GM23338 (cell line): ENCODE data around the gene APC2. TPM values are rescaled to one million over a fixed set of nuclear protein-coding genes. Genes with fewer than 3 reads are reported as not detected.

Source experiments
- ATAC-seq: fragments of 200-7000 bp; cut with Tn5 transposase; 3 replicates; pipeline ENCODE4 v1.9.1; 2020
- DNase-seq: peaks from one replicate; pipeline ENCODE4 v3.0.0-alpha.2; 2015; ENCODE audit warnings: low spot score
- H2AFZ ChIP-seq: fragments of 200-600 bp; sonication (generic); 2 replicates; pipeline ENCODE4 v1.8.0; 2016; ENCODE audit warnings: antibody characterized with exemption, mild to moderate bottlenecking, moderate library complexity
- H3F3A ChIP-seq: fragments of 200-600 bp; sonication (generic); replicated peaks from 2 replicates; pipeline ENCODE4 v1.8.0; 2017; ENCODE audit warnings: antibody characterized with exemption, mixed run types, low read depth
- H3K27ac ChIP-seq: fragments of 200-600 bp; sonication (generic); 2 replicates; pipeline ENCODE4 v1.6.1; 2016; ENCODE audit warnings: low read depth
- H3K27me3 ChIP-seq: fragments of 200-600 bp; sonication (generic); 2 replicates; pipeline ENCODE4 v1.8.0; 2016; ENCODE audit warnings: mild to moderate bottlenecking, mixed run types, moderate library complexity; ENCODE audit not compliant: insufficient read depth
- H3K36me3 ChIP-seq: fragments of 200-600 bp; sonication (generic); 2 replicates; pipeline ENCODE4 v1.8.0; 2016; ENCODE audit warnings: mild to moderate bottlenecking; ENCODE audit not compliant: insufficient read depth
- H3K4me1 ChIP-seq: fragments of 200-600 bp; sonication (generic); 2 replicates; pipeline ENCODE4 v1.8.0; 2016; ENCODE audit warnings: mild to moderate bottlenecking, moderate library complexity; ENCODE audit not compliant: insufficient read depth
- H3K4me2 ChIP-seq: fragments of 200-600 bp; sonication (generic); 2 replicates; pipeline ENCODE4 v1.7.1; 2017; ENCODE audit warnings: mixed run types
- H3K4me3 ChIP-seq: fragments of 200-600 bp; sonication (generic); 2 replicates; pipeline ENCODE4 v1.6.1; 2016; ENCODE audit warnings: mixed run types
- H3K79me2 ChIP-seq: fragments of 200-600 bp; sonication (generic); replicated peaks from 2 replicates; pipeline ENCODE4 v1.8.0; 2017; ENCODE audit warnings: mild to moderate bottlenecking; ENCODE audit not compliant: insufficient read depth
- H3K9me2 ChIP-seq: fragments of 200-600 bp; sonication (generic); 2 replicates; pipeline ENCODE4 v1.8.0; 2017; ENCODE audit not compliant: insufficient read depth
- H4K20me1 ChIP-seq: fragments of 200-600 bp; sonication (generic); replicated peaks from 2 replicates; pipeline ENCODE4 v1.8.0; 2017; ENCODE audit warnings: mild to moderate bottlenecking; ENCODE audit not compliant: insufficient read depth
- H3K27ac Mint-ChIP-seq: 2 replicates; pipeline ENCODE4 v1.8.0; 2020; ENCODE audit warnings: inconsistent platforms, mild to moderate bottlenecking, moderate library complexity, mixed read lengths
- H3K27me3 Mint-ChIP-seq: 3 replicates; pipeline ENCODE4 v1.8.0; 2022; ENCODE audit warnings: low read depth, mild to moderate bottlenecking, moderate library complexity, mixed read lengths, inconsistent platforms; ENCODE audit not compliant: insufficient read depth, poor library complexity
- H3K36me3 Mint-ChIP-seq: 3 replicates; pipeline ENCODE4 v1.8.0; 2021; ENCODE audit warnings: low read depth, mild to moderate bottlenecking, inconsistent platforms, moderate library complexity, mixed read lengths
- H3K4me1 Mint-ChIP-seq: 3 replicates; pipeline ENCODE4 v1.8.0; 2020; ENCODE audit warnings: mild to moderate bottlenecking, inconsistent platforms, mixed read lengths
- H3K4me3 Mint-ChIP-seq: 3 replicates; pipeline ENCODE4 v1.8.0; 2021; ENCODE audit warnings: moderate library complexity, mild to moderate bottlenecking, inconsistent platforms, mixed read lengths
- H3K9me3 Mint-ChIP-seq: 3 replicates; pipeline ENCODE4 v1.8.0; 2020; ENCODE audit warnings: moderate library complexity, mild to moderate bottlenecking, inconsistent platforms, mixed read lengths
- CREB1 ChIP-seq: fragments of 250-450 bp; sonication (Bioruptor Pico); IDR thresholded peaks from 2 replicates; pipeline ENCODE4 v1.5.0; 2020; ENCODE audit warnings: low read depth, mild to moderate bottlenecking, moderate library complexity
- ETS1 ChIP-seq: IDR thresholded peaks from 2 replicates; pipeline ENCODE4 v1.6.1; 2016; ENCODE audit warnings: antibody characterized with exemption
- EZH2 ChIP-seq: fragments of 200-600 bp; sonication (generic); IDR thresholded peaks from one replicate; pipeline ENCODE4 v1.8.0; 2017; ENCODE audit warnings: antibody characterized with exemption, mild to moderate bottlenecking, low read depth; ENCODE audit not compliant: unreplicated experiment
- EZH2phosphoT487 ChIP-seq: fragments of 200-600 bp; sonication (generic); IDR thresholded peaks from one replicate; pipeline ENCODE4 v1.8.1; 2018; ENCODE audit warnings: antibody characterized with exemption; ENCODE audit not compliant: unreplicated experiment
- JUNB ChIP-seq: IDR thresholded peaks from one replicate; pipeline ENCODE4 v1.6.1; 2016; ENCODE audit warnings: antibody characterized with exemption; ENCODE audit not compliant: unreplicated experiment
- NANOG ChIP-seq: IDR thresholded peaks from 2 replicates; pipeline ENCODE4 v1.6.1; 2016; ENCODE audit warnings: antibody characterized with exemption, borderline replicate concordance
- POLR2AphosphoS5 ChIP-seq: IDR thresholded peaks from 2 replicates; pipeline ENCODE4 v1.6.1; 2016; ENCODE audit warnings: antibody characterized with exemption, low read depth
- REST ChIP-seq: IDR thresholded peaks from one replicate; pipeline ENCODE4 v1.6.1; 2018; ENCODE audit warnings: antibody characterized with exemption; ENCODE audit not compliant: unreplicated experiment
- STAT1 ChIP-seq: IDR thresholded peaks from one replicate; pipeline ENCODE4 v1.6.1; 2016; ENCODE audit warnings: antibody characterized with exemption; ENCODE audit not compliant: unreplicated experiment
- ZNF114 ChIP-seq: fragments of 250-450 bp; sonication (Bioruptor Pico); IDR thresholded peaks from 2 replicates; pipeline ENCODE4 v1.5.0; 2020; ENCODE audit warnings: mild to moderate bottlenecking, moderate library complexity
- ZNF331 ChIP-seq: fragments of 250-450 bp; sonication (Bioruptor Pico); IDR thresholded peaks from 2 replicates; pipeline ENCODE4 v1.5.0; 2020; ENCODE audit warnings: low read depth, mild to moderate bottlenecking, moderate library complexity
- ZNF462 ChIP-seq: fragments of 250-450 bp; sonication (Bioruptor Pico); IDR thresholded peaks from 2 replicates; pipeline ENCODE4 v1.5.0; 2020; ENCODE audit warnings: mild to moderate bottlenecking, moderate library complexity
- polyA plus RNA-seq: library from polyadenylated mRNA; unstranded; fragments of >200 nt; fragmentation: Nextera tagmentation; extraction: Ambion mirVana; gene quantifications from 2 replicates; pipeline ENCODE4 v1.2.1, GENCODE V29; 2016
- total RNA-seq: library from RNA; depleted of rRNA; stranded (reverse); fragments of >200 nt; shearing (Covaris generic); gene quantifications from 2 replicates; pipeline ENCODE4 v1.2.3, GENCODE V29; 2014
- TF ChIP-seq, protein P1 (sequence below), 2 experiments: fragments of 200-600 bp in 1 of 2; sonication (generic) in 1 of 2; conservative IDR thresholded peaks; 2 replicates each; pipeline versions ENCODE4 v1.5.1 to v1.6.1; 2016 to 2017; ENCODE audit warnings: antibody characterized with exemption in 2 of 2, low read depth in 2 of 2, mild to moderate bottlenecking in 2 of 2, moderate library complexity in 1 of 2

Gene APC2
- total and polyA plus RNA-seq, 2 experiments from 2014 or later: 1.4 to 18.3 TPM

DNA sequence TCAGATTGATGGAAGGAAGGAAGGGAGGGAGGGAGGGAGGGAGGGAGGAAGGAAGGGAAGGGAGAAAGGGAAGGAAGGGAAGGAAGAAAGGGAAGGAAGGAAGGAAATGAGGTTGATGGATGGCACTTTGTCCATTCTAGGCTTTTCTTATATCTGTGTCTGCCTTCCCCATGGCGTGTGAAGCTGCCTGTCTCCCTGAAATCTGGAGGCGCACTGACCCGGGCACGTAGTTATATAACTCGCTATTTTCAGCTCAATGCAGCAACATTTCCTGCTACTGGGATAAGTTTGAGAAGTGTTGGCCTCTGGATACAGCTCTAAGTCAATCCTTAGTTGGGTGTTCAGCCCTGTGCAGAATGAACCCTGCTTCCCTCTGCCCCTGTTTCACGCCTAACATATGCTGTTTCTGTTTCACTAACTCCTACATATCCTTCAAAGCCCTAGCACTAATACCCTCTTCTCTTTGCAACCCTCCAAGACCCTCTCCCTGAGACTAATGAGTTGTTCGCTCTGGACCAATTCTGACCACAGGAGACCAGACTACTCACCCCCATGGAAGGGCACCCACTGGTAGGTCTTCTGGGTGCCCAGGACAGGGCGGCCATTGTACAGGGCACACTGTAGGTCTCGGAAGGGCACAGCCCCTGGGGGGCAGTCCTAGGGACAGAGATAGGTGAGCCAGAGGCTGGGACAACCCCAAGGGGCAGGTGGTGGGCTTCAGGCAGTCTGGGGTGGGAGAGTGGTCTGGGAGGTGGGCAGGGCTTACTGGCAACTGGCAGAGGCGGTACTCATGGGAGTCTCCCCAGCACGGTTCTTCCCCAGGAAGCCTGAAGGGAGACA, 59.9 kb downstream of the APC2 start:
- H3K4me1 Mint-ChIP-seq: no peaks in the 10 kb centered on the region; the same call in 2 of the 3 replicates
- no peaks in the 10 kb centered on the region for H3K36me3 Mint-ChIP-seq
- no peak for ATAC-seq
- peaks cover 8% of the 10 kb centered on the region; the same call in 2 of the 3 replicates for H3K9me3 Mint-ChIP-seq
- Histone ChIP-seq H2AFZ (no peak overlapping the region), H3K36me3 (no peaks in the 10 kb centered on the region), H3K4me1 (no peaks in the 10 kb centered on the region), H3K4me2 (no peak overlapping the region), H3K79me2 (no peaks in the 10 kb centered on the region), H3K9me2 (no peaks in the 10 kb centered on the region), H4K20me1 (no peaks in the 10 kb centered on the region), H3F3A (peaks cover 9% of the 10 kb centered on the region; the same call in 1 of the 2 replicates), H3K4me3 (no peak overlapping the region), H3K27me3 (peaks cover 8% of the 10 kb centered on the region; the same call in 1 of the 2 replicates), H3K27ac (no peak overlapping the region)
- TF ChIP-seq STAT1 (no peak), ZNF462 (CRISPR knock-in tag) (no peak), ETS1 (no peak), ZNF331 (CRISPR knock-in tag) (no peak), JUNB (no peak), CREB1 (CRISPR knock-in tag) (no peak), REST (no peak), POLR2AphosphoS5 (no peak), NANOG (no peak), ZNF114 (CRISPR knock-in tag) (no peak), EZH2 (no peak), EZH2phosphoT487 (no peak)
- TF ChIP-seq, protein P1, sequence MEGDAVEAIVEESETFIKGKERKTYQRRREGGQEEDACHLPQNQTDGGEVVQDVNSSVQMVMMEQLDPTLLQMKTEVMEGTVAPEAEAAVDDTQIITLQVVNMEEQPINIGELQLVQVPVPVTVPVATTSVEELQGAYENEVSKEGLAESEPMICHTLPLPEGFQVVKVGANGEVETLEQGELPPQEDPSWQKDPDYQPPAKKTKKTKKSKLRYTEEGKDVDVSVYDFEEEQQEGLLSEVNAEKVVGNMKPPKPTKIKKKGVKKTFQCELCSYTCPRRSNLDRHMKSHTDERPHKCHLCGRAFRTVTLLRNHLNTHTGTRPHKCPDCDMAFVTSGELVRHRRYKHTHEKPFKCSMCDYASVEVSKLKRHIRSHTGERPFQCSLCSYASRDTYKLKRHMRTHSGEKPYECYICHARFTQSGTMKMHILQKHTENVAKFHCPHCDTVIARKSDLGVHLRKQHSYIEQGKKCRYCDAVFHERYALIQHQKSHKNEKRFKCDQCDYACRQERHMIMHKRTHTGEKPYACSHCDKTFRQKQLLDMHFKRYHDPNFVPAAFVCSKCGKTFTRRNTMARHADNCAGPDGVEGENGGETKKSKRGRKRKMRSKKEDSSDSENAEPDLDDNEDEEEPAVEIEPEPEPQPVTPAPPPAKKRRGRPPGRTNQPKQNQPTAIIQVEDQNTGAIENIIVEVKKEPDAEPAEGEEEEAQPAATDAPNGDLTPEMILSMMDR (conservative IDR thresholded peaks at IDR 0.05; ENCODE audit: low read depth in 2 of 2): no peak
- H3K27me3 Mint-ChIP-seq: peaks cover 31% of the 10 kb centered on the region
- no peak overlapping the region; the same call in 2 of the 3 replicates for H3K4me3 Mint-ChIP-seq
- no peak for DNase-seq
- no peak overlapping the region for H3K27ac Mint-ChIP-seq
